T-helper 1 cell treated with Interleukin-12 subunit alpha and Interleukin-12 subunit beta and Interleukin-4 antibody, amounts not matched to agents 30 μg/mL and 1 μg/mL, for 36 hours (primary cell): ENCODE data around the gene GPS1.

Source experiments
- H3K27ac Mint-ChIP-seq: one replicate; pipeline ENCODE4 v1.8.0; 2021; ENCODE audit warnings: mild to moderate bottlenecking, mixed read lengths
- H3K27me3 Mint-ChIP-seq: one replicate; pipeline ENCODE4 v1.8.0; 2021; ENCODE audit warnings: low read depth, mixed read lengths
- H3K36me3 Mint-ChIP-seq: one replicate; pipeline ENCODE4 v1.8.0; 2021; ENCODE audit warnings: low read depth, mixed read lengths
- H3K4me1 Mint-ChIP-seq: one replicate; pipeline ENCODE4 v1.8.0; 2021; ENCODE audit warnings: low read depth, mixed read lengths
- H3K4me3 Mint-ChIP-seq: one replicate; pipeline ENCODE4 v1.8.0; 2021; ENCODE audit warnings: mild to moderate bottlenecking, moderate library complexity, mixed read lengths
- H3K9me3 Mint-ChIP-seq: one replicate; pipeline ENCODE4 v1.8.0; 2021; ENCODE audit warnings: mixed read lengths

Gene GPS1

DNA sequence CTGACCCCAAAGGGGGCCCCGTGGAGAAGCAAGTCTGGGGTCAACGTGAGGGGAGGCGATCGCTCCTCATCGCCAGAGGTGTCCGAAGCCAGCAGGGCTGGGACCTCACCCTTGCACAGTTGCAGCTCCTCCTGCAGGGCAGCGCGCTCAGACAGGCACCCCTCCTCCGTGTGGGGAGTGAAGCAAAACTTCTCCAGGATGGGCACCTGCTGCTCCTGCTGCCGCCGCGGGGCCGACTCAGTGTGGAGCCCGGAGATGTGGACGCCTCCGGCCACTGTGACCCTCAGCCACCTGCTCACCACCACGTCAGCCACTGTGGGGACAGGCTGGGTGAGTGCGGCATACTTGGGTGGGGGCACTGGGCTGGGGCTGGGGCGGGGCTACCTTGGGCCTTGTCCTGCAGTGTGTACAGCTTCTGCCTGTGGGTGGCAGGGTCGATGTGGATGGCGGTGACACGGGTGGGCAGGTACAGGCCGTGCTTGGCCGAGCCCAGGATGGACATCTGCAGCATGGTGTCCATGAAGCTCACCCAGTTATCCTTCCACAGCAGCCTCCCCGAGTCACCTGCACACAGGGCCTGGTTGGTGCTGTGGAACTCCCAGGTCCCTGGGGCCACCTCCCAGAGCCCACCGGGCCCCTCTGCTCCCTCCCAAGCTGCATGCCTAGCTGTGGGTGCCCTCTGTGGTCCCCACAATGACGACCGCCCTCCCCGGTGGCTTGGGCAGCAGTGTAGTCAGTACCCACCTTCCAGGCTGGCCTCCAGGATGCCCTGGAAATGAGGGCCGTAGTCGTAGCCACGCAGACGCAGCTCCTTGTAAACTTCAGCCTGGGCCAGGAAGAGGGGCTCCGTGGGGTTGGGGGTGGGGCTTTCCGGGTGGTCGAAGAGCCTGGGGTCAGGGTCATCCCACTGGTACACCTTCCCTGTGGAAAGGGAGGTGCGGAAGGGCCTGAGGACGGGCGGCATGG lies 35.5 kb downstream of the GPS1 start:
- Mint-ChIP-seq H3K4me3 (no peak overlapping the region), H3K27me3 (no peaks in the 10 kb centered on the region), H3K9me3 (no peaks in the 10 kb centered on the region), H3K36me3 (peaks cover 4% of the 10 kb centered on the region), H3K4me1 (no peaks in the 10 kb centered on the region), H3K27ac (no peak overlapping the region)

DNA sequence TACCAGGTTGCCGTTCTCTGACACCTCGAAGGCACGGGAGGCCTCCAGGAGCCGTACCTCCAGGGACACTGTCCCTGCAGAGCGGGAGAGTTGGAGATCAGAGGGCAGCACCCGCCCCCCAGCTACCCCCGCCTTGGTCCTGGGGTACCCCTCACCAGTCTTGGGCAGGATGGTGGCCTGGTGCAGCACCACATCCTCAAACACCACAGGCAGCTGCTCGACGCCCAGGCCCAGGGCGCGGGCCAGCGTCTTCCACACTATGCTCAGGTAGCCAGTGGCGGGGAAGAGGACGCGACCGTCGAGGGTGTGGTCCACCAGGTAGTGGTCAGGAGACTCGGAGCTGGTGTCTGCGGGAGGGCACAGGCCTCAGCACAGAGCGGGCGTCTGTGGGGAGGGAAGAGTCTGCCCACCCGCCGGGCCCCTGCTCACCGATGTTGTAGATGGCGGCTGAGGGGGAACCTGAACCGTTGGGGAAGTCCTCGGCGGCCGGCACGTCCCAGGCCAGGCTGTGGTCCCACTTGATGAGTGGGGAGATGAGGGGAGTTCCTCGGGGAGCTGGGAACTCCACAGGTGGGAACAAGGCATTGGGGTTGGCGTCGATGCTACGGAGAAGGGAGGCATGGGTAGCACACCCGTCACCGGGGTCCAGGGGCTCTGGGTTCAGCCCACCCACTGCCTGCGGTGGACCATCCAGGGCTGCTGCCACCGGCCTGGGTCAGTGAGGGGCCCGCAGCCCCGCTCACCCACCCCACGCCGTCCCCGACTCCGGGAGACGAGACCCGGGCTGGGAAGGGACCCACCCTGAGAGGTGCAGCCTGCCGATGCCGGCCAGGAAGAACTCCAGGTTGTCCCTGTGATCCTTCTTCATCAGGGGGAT lies 36.5 kb downstream of the GPS1 start:
- H3K27ac Mint-ChIP-seq, result no peak overlapping the region
- no peaks in the 10 kb centered on the region for H3K27me3 Mint-ChIP-seq
- peaks cover 6% of the 10 kb centered on the region for H3K36me3 Mint-ChIP-seq
- no peaks in the 10 kb centered on the region for H3K9me3 Mint-ChIP-seq
- no peak overlapping the region for H3K4me3 Mint-ChIP-seq
- no peaks in the 10 kb centered on the region for H3K4me1 Mint-ChIP-seq

DNA sequence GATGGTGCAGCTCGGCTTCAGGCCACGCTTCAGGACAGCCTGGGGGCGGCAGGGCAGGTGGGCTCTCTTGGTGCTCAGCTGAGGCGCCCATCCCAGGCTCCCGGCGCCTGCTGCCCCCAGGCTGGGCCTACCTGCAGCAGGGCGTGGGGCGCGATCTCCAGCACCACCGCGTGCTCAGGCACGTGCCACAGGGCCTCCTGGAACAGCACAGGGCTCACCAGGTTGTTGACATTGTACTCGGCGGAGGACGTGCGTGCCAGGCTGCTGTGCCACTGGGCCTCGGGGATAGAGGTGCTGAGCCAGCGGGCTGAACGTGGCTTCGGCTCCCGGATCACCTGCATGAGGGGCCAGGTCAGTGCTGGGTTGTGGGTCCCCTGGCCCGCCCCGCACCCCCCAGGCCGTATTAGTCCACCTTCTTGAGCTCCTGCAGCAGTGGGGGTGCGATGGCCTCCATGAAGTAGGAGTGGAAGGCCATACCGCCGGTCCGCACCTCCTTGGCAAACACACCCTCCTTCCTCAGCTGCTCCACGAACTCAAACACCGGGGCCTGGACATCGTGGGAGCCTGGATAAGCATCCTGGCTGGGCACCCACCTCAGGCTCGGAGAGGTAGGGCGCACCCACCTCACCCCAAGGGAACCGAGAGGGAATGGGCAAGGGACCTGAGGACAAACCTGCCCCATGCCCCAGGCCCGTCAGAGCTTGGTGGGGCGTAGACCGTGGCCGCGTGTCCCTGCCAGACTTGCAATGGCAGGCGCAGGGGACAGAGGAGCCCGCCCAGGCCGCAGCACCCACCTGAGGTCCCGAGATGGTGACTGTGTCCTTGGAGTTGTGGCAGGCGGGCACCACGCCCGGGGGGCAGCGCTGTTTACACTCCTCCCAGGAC lies 37.4 kb downstream of the GPS1 start:
- no peaks in the 10 kb centered on the region for H3K9me3 Mint-ChIP-seq
- H3K36me3 Mint-ChIP-seq, result peaks cover 8% of the 10 kb centered on the region
- H3K4me1 Mint-ChIP-seq, result no peaks in the 10 kb centered on the region
- no peak overlapping the region for H3K4me3 Mint-ChIP-seq
- H3K27me3 Mint-ChIP-seq, result no peaks in the 10 kb centered on the region
- H3K27ac Mint-ChIP-seq, result no peak overlapping the region

DNA sequence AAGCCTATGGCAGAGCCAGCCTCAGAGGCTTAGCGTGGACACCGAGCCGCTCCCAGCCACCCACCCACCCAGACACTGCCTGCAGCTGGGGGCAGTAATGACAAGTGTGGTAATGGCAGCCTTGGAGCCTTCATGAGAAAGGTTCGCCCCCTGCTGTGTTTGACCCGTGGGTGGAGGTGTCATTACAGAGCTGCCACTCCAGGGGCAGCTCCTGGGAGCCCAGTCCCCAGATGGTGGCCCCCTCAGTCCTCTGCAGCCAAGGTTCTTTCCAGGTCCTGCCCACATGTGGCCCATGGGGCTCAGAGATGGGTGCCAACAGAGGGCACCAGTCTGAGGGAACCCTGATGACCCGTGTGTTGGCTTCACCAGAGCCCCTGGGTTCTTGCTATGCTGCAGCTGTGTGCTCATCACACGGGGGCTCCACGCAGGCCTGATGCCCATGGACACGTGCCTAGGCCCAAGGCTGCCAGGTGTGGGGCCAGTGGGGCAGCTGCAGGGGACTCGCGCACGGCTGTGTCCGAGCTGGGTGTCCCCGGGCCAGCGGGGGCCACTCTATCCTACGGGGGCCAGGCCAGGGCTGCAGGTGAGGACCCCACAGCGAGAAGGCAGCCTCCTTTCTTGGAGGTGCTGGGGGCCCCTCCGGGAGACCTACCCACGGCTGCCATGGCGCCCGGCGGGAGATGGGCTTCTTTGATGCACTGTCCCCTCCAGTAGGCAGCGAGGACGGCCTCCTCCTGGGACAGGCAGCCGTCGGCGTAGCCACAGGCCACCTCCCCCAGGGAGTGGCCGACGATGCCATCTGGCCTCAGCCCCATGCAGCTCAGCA lies 38.2 kb downstream of the GPS1 start:
- no peaks in the 10 kb centered on the region for H3K9me3 Mint-ChIP-seq
- no peaks in the 10 kb centered on the region for H3K27me3 Mint-ChIP-seq

DNA sequence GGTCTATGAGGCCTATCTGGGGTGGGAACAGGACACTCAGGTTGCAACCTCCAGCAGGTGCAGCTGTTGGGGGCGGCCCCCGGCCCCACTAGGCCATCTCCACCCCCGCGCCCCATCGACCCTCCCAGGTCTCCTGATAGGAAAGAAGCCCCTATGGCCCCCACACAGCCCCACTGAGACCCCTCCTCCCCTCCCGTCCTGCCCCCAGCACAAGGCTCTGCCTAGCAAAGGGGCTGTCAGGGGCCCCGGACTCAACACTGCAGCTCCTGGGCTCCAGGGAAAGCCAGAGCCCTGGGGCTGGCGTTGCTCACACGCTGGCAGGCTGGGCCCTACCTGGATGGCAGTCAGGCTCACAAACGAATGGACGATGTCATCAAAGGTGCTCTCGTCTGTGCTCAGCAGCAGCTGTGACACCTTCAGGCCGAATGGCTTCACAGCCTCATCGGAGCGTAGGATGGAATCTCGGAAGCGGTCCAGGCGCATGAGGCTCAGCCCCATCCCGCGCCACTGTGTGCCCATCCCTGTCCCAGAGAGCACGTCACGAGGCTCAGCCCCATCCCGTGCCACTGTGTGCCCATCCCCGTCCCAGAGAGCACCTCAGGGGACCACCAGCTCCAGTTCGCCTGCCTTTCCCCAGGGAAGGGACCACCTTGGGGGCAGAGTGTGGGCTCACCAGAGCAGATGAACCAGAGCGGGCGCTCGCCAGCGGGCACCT lies 39.0 kb downstream of the GPS1 start:
- Mint-ChIP-seq H3K4me1 (no peaks in the 10 kb centered on the region), H3K27ac (no peak overlapping the region), H3K4me3 (no peak overlapping the region), H3K27me3 (no peaks in the 10 kb centered on the region), H3K36me3 (peaks cover 8% of the 10 kb centered on the region), H3K9me3 (no peaks in the 10 kb centered on the region)

More for the DNA sequence above, 38.2 kb downstream of the GPS1 start:
- Mint-ChIP-seq H3K27ac (no peak overlapping the region), H3K4me3 (no peak overlapping the region), H3K4me1 (no peaks in the 10 kb centered on the region), H3K36me3 (peaks cover 8% of the 10 kb centered on the region)

DNA sequence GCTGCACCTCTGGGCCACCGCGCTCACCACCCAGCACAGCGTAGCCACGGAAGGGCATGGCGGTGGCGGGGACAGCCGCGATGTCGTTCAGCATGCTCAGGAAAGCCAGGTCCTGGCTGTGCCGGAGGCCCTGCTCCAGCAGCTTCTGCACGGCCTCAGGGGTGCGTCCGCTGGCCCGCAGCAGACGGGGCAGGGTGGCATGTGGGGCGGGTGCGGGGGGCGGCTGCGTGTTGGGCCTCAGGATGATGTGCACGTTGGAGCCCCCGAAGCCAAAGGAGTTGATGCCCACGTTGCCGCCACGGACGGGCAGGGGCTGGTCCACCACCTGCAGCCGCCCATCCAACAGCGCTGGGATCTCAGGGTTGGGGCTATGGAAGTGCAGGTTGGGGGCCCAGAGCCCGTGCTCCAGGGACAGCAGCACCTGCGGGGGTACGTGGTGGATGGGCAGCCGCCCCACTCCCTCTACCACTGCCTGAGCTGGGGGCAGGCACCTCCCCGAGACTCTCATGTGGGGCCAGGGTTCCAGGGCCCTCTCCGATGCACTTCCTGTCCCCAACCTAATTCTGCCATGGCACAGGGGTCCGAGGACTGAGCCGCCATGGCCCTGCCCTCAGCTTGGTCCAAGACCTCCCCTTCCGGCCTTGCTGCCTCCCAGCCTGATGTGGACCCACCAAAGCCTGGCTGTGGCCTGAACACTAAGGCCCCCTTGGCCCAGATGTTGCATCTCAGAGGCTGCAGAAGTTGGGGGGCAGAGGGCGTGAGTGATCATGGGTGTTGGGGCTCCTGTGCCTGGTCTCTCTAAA lies 39.8 kb downstream of the GPS1 start:
- Mint-ChIP-seq H3K4me3 (no peak overlapping the region), H3K27ac (no peak overlapping the region), H3K4me1 (peaks cover 2% of the 10 kb centered on the region), H3K36me3 (peaks cover 8% of the 10 kb centered on the region), H3K9me3 (no peaks in the 10 kb centered on the region), H3K27me3 (no peaks in the 10 kb centered on the region)

DNA sequence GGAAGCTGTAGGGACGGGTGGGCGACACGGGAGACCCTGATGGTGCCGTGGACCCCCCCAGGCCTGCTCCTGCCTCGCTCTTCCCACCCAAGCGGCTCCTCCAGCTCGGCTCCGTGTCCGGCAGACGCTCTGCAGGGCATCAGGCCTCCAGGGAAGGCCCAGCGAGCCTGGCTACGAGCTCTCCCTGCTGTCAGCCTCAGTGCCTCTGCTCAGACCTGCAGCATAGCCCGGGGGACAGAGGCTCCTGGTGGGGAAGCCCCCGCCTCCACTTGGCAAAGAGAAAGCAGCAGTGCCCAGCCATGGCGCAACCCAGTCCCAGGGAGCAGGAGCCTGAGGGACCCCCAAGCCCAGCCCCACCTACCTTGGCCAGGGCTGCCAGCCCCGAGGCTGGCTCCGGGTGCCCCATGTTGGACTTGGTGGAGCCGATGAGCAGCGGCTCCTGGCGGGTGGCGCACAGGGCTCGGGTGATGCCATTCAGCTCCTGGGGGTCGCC lies 40.4 kb downstream of the GPS1 start:
- no peaks in the 10 kb centered on the region for H3K27me3 Mint-ChIP-seq
- H3K4me1 Mint-ChIP-seq, result peaks cover 4% of the 10 kb centered on the region
- peaks cover 8% of the 10 kb centered on the region for H3K36me3 Mint-ChIP-seq
- H3K27ac Mint-ChIP-seq, result no peak overlapping the region
- no peaks in the 10 kb centered on the region for H3K9me3 Mint-ChIP-seq
- no peak overlapping the region for H3K4me3 Mint-ChIP-seq

DNA sequence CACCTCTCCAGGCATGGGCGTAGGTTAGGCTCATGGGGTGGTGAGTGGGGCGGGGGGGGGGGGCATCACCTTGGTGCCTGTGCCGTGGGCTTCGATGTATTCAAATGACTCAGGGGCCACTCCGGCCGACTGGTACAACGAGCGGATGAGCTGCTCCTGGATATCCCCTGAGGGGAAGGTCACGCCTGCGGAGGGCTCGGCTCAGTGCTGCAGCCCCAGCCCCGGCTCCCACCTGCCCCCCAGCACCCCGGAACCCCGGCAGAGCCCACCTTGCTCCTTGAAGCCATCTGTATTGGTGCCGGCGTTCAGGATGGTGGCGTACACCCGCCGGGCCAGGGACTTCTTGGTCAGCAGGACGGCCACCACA lies 40.9 kb downstream of the GPS1 start:
- no peaks in the 10 kb centered on the region for H3K9me3 Mint-ChIP-seq
- H3K27me3 Mint-ChIP-seq, result no peaks in the 10 kb centered on the region

DNA sequence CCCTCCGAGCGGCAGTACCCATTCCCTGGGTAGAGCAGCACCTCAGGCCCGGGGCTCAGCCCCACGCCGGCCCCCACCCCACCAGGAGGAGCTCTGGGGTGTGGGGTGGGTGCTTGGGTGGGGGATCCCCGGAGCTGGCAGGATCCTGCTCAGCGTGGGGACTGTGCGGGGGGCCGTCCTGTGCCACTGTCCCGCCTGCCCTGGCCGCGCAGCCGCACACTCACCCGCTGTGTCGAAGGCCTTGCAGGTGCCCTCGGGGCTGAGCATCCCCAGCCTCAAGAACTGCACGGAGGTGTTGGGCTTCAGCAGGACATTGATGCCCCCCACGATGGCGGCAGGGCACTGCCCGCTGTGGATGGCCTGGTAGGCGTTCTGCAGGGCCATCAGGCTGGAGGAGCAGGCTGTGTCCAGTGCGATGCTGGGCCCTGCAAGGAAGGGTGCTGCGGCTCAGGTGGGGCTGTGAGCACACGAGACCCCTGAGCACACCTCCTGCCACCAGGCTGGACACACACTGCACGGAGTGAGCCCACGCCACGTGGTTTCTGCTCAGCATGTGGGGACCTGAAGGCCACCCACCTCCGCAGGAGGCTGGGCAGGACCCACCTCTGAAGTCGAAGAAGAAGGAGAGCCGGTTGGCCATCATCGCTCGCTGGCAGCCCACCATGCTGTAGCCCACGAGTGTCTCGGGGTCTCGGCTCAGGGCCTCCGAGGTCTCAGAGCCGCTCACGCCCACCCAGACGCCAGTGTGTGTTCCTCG lies 41.5 kb downstream of the GPS1 start:
- Mint-ChIP-seq H3K4me1 (peaks cover 4% of the 10 kb centered on the region), H3K27ac (no peak overlapping the region), H3K36me3 (peaks cover 6% of the 10 kb centered on the region), H3K4me3 (no peak overlapping the region), H3K9me3 (no peaks in the 10 kb centered on the region), H3K27me3 (no peaks in the 10 kb centered on the region)

More for the DNA sequence above, 40.9 kb downstream of the GPS1 start:
- Mint-ChIP-seq H3K4me3 (no peak overlapping the region), H3K4me1 (peaks cover 4% of the 10 kb centered on the region), H3K36me3 (peaks cover 8% of the 10 kb centered on the region), H3K27ac (no peak overlapping the region)

DNA sequence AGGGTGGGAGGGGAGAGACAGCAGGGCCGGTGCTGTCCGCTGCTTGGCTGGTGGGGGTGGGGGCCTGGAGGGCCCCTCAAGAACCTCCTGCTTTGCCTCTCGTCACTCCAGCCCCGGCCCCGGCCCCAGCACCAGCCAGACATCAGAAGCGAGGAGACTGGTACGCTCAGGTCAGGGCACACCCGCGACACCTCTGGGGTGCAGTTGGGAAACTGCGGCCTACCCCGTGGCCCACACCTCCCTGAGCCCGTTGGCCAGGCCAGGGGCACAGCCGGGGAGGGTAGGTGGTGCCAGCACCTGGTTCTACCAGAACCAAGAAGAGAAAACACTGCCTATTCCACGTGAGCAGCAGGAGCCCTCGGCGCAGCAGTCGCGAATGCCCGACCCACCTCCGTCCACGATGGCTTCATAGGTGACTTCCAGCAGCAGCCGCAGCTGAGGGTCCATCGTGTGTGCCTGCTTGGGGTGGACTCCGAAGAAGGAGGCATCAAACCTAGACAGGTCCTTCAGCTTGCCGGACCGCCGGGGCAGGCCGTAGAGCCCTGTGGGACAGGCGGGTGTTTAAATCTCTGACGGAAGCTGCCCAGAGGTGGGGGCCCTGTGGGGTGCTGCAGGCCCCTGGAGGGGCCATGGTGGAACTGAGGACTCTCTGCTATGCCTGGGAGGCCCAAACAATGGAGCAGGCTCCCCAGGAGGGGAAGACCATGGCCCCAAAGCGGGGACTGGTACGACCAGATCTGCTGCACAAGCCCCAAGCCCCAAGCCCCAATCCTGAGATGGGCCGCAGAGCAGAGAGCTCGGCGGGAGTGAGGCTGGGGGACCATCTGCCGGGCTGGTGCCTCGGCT lies 43.5 kb downstream of the GPS1 start:
- H3K36me3 Mint-ChIP-seq, result peaks cover 4% of the 10 kb centered on the region
- H3K27me3 Mint-ChIP-seq, result no peaks in the 10 kb centered on the region
- peaks cover 6% of the 10 kb centered on the region for H3K4me1 Mint-ChIP-seq
- no peak overlapping the region for H3K27ac Mint-ChIP-seq
- no peaks in the 10 kb centered on the region for H3K9me3 Mint-ChIP-seq
- peak overlapping the region; percentile 74 for H3K4me3 Mint-ChIP-seq
